Mucosa of stomach (tissue), 1 donor: ENCODE data around the gene CROT.

Experiments
- H3K27me3 ChIP-seq: one replicate; pipeline ENCODE4 v1.7.0; 2013; ENCODE audit warnings: mild to moderate bottlenecking, low read length; ENCODE audit not compliant: control insufficient read depth, insufficient read depth
- H3K36me3 ChIP-seq: one replicate; pipeline ENCODE4 v1.7.0; 2013; ENCODE audit warnings: low read length; ENCODE audit not compliant: control insufficient read depth, insufficient read depth
- H3K4me1 ChIP-seq: one replicate; pipeline ENCODE4 v1.7.0; 2013; ENCODE audit warnings: mild to moderate bottlenecking, low read length; ENCODE audit not compliant: control insufficient read depth, insufficient read depth
- H3K4me3 ChIP-seq: one replicate; pipeline ENCODE4 v1.7.0; 2013; ENCODE audit warnings: low read length
- H3K9ac ChIP-seq: one replicate; pipeline ENCODE4 v1.7.0; 2013; ENCODE audit warnings: mild to moderate bottlenecking, low read length, moderate library complexity
- H3K9me3 ChIP-seq: one replicate; pipeline ENCODE4 v1.7.0; 2013; ENCODE audit warnings: mild to moderate bottlenecking, low read length, moderate library complexity; ENCODE audit not compliant: control insufficient read depth
- donor health status: Pancreatic carcinoma.

Gene CROT

GRCh38 chr7:87347664-87348063 is 2.2 kb downstream of the CROT start:
- no peaks in the 10 kb centered on the region for H3K27me3 ChIP-seq
- no peaks in the 10 kb centered on the region for H3K4me1 ChIP-seq
- H3K4me3 ChIP-seq, result no peak overlapping the region
- H3K36me3 ChIP-seq, result peaks cover 5% of the 10 kb centered on the region
- H3K9me3 ChIP-seq, result no peaks in the 10 kb centered on the region
- H3K9ac ChIP-seq, result no peak overlapping the region

- peaks cover 1% of the 10 kb centered on the region for H3K36me3 ChIP-seq
- no peaks in the 10 kb centered on the region for H3K4me1 ChIP-seq
- H3K9ac ChIP-seq, result no peak overlapping the region
- no peaks in the 10 kb centered on the region for H3K9me3 ChIP-seq
- H3K27me3 ChIP-seq, result no peaks in the 10 kb centered on the region
- no peak overlapping the region for H3K4me3 ChIP-seq
Measured at GRCh38 chr7:87354749-87355148, 9.3 kb downstream of the CROT start.

- no peak overlapping the region for H3K4me3 ChIP-seq
- H3K36me3 ChIP-seq, result no peaks in the 10 kb centered on the region
- no peaks in the 10 kb centered on the region for H3K27me3 ChIP-seq
Measured at GRCh38 chr7:87356448-87356847, 11.0 kb downstream of the CROT start.

GRCh38 chr7:87359366-87359765 is 13.9 kb downstream of the CROT start:
- Histone ChIP-seq H3K27me3 (no peaks in the 10 kb centered on the region), H3K9me3 (no peaks in the 10 kb centered on the region), H3K36me3 (no peaks in the 10 kb centered on the region), H3K4me3 (no peak overlapping the region), H3K9ac (no peak overlapping the region), H3K4me1 (no peaks in the 10 kb centered on the region)

More at GRCh38 chr7:87356448-87356847, 11.0 kb downstream of the CROT start:
- Histone ChIP-seq H3K4me1 (no peaks in the 10 kb centered on the region), H3K9me3 (no peaks in the 10 kb centered on the region), H3K9ac (no peak overlapping the region)

GRCh38 chr7:87361320-87361719 is 15.9 kb downstream of the CROT start:
- Histone ChIP-seq H3K4me3 (no peak overlapping the region), H3K4me1 (no peaks in the 10 kb centered on the region), H3K36me3 (no peaks in the 10 kb centered on the region), H3K27me3 (no peaks in the 10 kb centered on the region), H3K9me3 (no peaks in the 10 kb centered on the region), H3K9ac (no peak overlapping the region)

GRCh38 chr7:87363342-87363741 is 17.9 kb downstream of the CROT start:
- no peaks in the 10 kb centered on the region for H3K4me1 ChIP-seq

GRCh38 chr7:87364246-87364645 is 18.8 kb downstream of the CROT start:
- H3K36me3 ChIP-seq, result no peaks in the 10 kb centered on the region
- no peak overlapping the region for H3K9ac ChIP-seq

More at GRCh38 chr7:87363342-87363741, 17.9 kb downstream of the CROT start:
- H3K9me3 ChIP-seq, result no peaks in the 10 kb centered on the region
- H3K27me3 ChIP-seq, result no peaks in the 10 kb centered on the region
- H3K4me3 ChIP-seq, result no peak overlapping the region
- H3K9ac ChIP-seq, result no peak overlapping the region
- H3K36me3 ChIP-seq, result no peaks in the 10 kb centered on the region

GRCh38 chr7:87369216-87369615 is 23.8 kb downstream of the CROT start:
- H3K36me3 ChIP-seq, result no peaks in the 10 kb centered on the region

More at GRCh38 chr7:87364246-87364645, 18.8 kb downstream of the CROT start:
- Histone ChIP-seq H3K27me3 (no peaks in the 10 kb centered on the region), H3K4me1 (no peaks in the 10 kb centered on the region), H3K9me3 (no peaks in the 10 kb centered on the region), H3K4me3 (no peak overlapping the region)

GRCh38 chr7:87370660-87371180 is 25.3 kb downstream of the CROT start:
- Histone ChIP-seq H3K4me1 (no peaks in the 10 kb centered on the region), H3K36me3 (no peaks in the 10 kb centered on the region), H3K9me3 (no peaks in the 10 kb centered on the region), H3K4me3 (no peak overlapping the region), H3K27me3 (no peaks in the 10 kb centered on the region), H3K9ac (no peak overlapping the region)

More at GRCh38 chr7:87369216-87369615, 23.8 kb downstream of the CROT start:
- Histone ChIP-seq H3K27me3 (no peaks in the 10 kb centered on the region), H3K4me3 (no peak overlapping the region), H3K9me3 (no peaks in the 10 kb centered on the region), H3K9ac (no peak overlapping the region), H3K4me1 (no peaks in the 10 kb centered on the region)

- H3K4me3 ChIP-seq, result no peak overlapping the region
- no peaks in the 10 kb centered on the region for H3K36me3 ChIP-seq
- H3K9ac ChIP-seq, result no peak overlapping the region
- H3K9me3 ChIP-seq, result no peaks in the 10 kb centered on the region
- H3K27me3 ChIP-seq, result no peaks in the 10 kb centered on the region
- no peaks in the 10 kb centered on the region for H3K4me1 ChIP-seq
Measured at GRCh38 chr7:87375662-87376435, 30.4 kb downstream of the CROT start.

GRCh38 chr7:87380905-87381304 is 35.4 kb downstream of the CROT start:
- Histone ChIP-seq H3K4me3 (no peak overlapping the region), H3K9me3 (no peaks in the 10 kb centered on the region), H3K27me3 (no peaks in the 10 kb centered on the region), H3K4me1 (no peaks in the 10 kb centered on the region), H3K36me3 (no peaks in the 10 kb centered on the region), H3K9ac (no peak overlapping the region)

GRCh38 chr7:87391020-87391701 is 45.7 kb downstream of the CROT start:
- H3K36me3 ChIP-seq, result no peaks in the 10 kb centered on the region

More at GRCh38 chr7:87391020-87391701, 45.7 kb downstream of the CROT start:
- no peak overlapping the region for H3K9ac ChIP-seq
- H3K27me3 ChIP-seq, result no peaks in the 10 kb centered on the region
- no peaks in the 10 kb centered on the region for H3K9me3 ChIP-seq
- no peak overlapping the region for H3K4me3 ChIP-seq
- no peaks in the 10 kb centered on the region for H3K4me1 ChIP-seq
